ENCODE measurements around the gene ABLIM2. TPM values are rescaled to one million over a fixed set of nuclear protein-coding genes. Genes with fewer than 3 reads are reported as not detected.

The ABLIM2 gene
- total RNA-seq, 6 experiments from 2014 or later = 0.14 TPM; not detected in 5

- Mint-ChIP-seq H3K36me3 (ENCODE audit: low read depth) (no peaks in the 10 kb centered on the region), H3K27me3 (ENCODE audit: insufficient read depth) (peaks cover 8% of the 10 kb centered on the region), H3K9me3 (no peaks in the 10 kb centered on the region), H3K4me3 (no peak overlapping the region), H3K27ac (no peak overlapping the region), H3K4me1 (ENCODE audit: low read depth) (peaks cover 29% of the 10 kb centered on the region)
- DNase-seq = no peak
- no peak for TF ChIP-seq CTCF (IDR thresholded peaks at IDR 0.05)
Measured at GRCh38 chr4:7964459-7964858, 194.2 kb downstream of the ABLIM2 start.

- H3K4me3 Mint-ChIP-seq = no peak overlapping the region
- H3K36me3 Mint-ChIP-seq (ENCODE audit: low read depth) = no peaks in the 10 kb centered on the region
- H3K27ac Mint-ChIP-seq = no peak overlapping the region
- no peaks in the 10 kb centered on the region for H3K9me3 Mint-ChIP-seq
- H3K4me1 Mint-ChIP-seq (ENCODE audit: low read depth) = peaks cover 31% of the 10 kb centered on the region
- H3K27me3 Mint-ChIP-seq (ENCODE audit: insufficient read depth) = peaks cover 8% of the 10 kb centered on the region
- no peak for DNase-seq
- no peak for TF ChIP-seq CTCF (IDR thresholded peaks at IDR 0.05)
Measured at GRCh38 chr4:7963691-7964090, 194.9 kb downstream of the ABLIM2 start.

DNA sequence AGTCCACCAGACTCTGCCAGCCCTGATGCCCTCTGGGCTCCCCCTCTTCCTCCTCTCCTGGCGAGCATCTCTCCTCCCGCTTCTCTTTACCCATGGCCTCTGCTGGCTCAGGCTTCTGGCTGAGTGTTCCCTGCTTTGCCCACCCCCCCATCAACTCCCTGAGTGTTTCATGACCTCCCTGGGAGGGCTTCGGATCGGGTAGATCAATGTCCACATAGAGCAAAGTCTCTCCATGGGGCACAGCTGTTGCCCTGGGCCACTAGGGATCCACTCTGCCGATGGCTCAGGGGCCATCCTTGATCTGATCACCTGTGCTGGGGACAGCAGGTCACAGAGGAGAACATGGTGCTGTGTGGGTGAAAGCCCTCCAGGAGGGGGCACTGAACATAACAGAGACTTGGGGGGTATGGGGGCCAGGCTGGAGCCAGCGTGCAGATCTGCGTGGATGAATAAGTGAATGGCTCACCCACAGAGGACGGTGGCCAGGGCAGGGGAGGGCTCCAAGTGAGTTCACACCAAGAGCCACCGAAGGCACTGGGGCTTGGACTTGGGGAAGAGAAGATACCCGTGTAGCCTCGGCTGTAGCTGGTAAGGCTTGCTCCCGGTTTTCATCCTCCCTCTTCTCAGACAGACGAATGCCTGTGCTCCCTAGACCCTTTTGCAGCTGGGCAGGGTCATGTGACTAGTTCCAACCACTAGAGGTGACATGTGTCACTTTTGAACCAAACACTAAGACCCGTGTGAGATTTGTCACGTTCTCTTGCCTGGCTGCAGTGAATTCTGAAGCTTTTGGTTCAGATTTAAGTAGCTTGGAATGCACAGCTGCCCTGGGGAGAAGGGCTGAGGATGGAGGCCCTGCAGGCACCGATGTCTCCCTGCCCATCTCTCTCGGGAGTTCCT is 195.8 kb downstream of the ABLIM2 start:
- no peak for DNase-seq
- peaks cover 30% of the 10 kb centered on the region for H3K4me1 Mint-ChIP-seq (ENCODE audit: low read depth)
- H3K4me3 Mint-ChIP-seq = no peak overlapping the region
- H3K9me3 Mint-ChIP-seq = no peaks in the 10 kb centered on the region
- H3K36me3 Mint-ChIP-seq (ENCODE audit: low read depth) = no peaks in the 10 kb centered on the region
- H3K27ac Mint-ChIP-seq = no peak overlapping the region
- peaks cover 8% of the 10 kb centered on the region for H3K27me3 Mint-ChIP-seq (ENCODE audit: insufficient read depth)
- TF ChIP-seq CTCF (IDR thresholded peaks at IDR 0.05) = no peak

DNA sequence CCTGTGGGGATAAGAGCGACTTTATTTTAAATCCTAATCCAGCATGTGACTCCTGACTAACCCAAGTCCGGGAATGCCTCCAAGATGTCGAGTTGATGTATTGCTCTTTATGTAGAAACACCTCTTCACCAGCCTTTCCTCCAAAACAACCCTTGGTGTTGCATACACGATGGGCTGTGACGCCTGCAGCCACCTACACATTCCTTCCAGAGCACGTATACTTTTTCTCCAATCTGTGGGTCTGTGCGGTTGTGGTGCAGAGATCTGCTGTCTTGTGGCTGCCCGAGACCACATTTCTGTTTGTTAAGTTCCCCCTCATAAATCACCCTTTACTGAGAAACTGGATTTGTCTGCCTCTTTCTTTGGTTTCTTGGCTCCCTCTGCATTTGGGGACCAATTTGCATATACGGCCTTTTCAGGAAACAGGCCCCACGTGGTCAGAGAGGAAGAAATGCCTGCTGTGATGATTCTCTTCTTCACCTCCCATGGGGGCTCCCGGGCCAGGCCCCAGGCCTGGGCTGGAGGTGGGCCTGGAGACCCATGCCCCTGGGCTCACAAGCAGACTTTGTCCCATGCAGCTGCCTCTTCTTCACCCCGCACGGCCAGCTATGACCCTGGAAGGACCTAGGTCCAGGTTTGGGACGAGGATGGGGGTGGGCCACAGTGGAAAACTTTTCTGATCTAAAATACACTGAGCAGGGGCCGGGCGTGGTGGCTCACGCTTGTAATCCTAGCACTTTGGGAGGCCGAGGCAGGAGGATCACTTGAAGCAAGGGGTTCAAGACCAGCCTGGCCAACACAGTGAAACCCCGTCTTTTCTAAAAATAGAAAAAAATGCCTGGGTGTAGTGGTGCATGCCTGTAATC is 197.6 kb downstream of the ABLIM2 start:
- DNase-seq = peak; percentile 99
- TF ChIP-seq CTCF (IDR thresholded peaks at IDR 0.05) = no peak
- Mint-ChIP-seq H3K27me3 (ENCODE audit: insufficient read depth) (peaks cover 3% of the 10 kb centered on the region), H3K4me3 (peak overlapping the region; percentile 42; the same call in 1 of the 2 replicates), H3K4me1 (ENCODE audit: low read depth) (peaks cover 46% of the 10 kb centered on the region), H3K36me3 (ENCODE audit: low read depth) (no peaks in the 10 kb centered on the region), H3K27ac (peak overlapping the region; percentile 94), H3K9me3 (no peaks in the 10 kb centered on the region)

- no peaks in the 10 kb centered on the region for H3K36me3 Mint-ChIP-seq (ENCODE audit: low read depth)
- H3K27me3 Mint-ChIP-seq (ENCODE audit: insufficient read depth) = peaks cover 3% of the 10 kb centered on the region
- TF ChIP-seq CTCF (IDR thresholded peaks at IDR 0.05) = no peak
- peak overlapping the region; percentile 94 for H3K27ac Mint-ChIP-seq
- peak overlapping the region; percentile 42 for H3K4me3 Mint-ChIP-seq
- peaks cover 54% of the 10 kb centered on the region for H3K4me1 Mint-ChIP-seq (ENCODE audit: low read depth)
- no peak for DNase-seq
- H3K9me3 Mint-ChIP-seq = no peaks in the 10 kb centered on the region
Measured at GRCh38 chr4:7960017-7960789, 198.4 kb downstream of the ABLIM2 start.
